ENCODE measurements around the gene ZNF691. TPM values are rescaled to one million over a fixed set of nuclear protein-coding genes. Genes with fewer than 3 reads are reported as not detected.

Gene ZNF691
- total RNA-seq, 1 donor from 2014 or later: 9.3 TPM

- Histone ChIP-seq H3K36me3 (peaks cover 0 to 6% of the 10 kb centered on the region in 2 donors), H3K27ac (peak within 1 kb of the TSS; percentile 81), H3K27me3 (no peaks in the 10 kb centered on the region), H3K4me1 (peaks cover 27% of the 10 kb centered on the region), H3K9me3 (no peaks in the 10 kb centered on the region), H3K4me3 (peak within 1 kb of the TSS; percentile 56 to 79)
- no peak for DNase-seq (ENCODE audit: extremely low spot score in 2 of 2)
- intact Hi-C loops (cut with DNase I): no loop called here
- TF ChIP-seq POLR2AphosphoS5 (IDR thresholded peaks at IDR 0.05; ENCODE audit: insufficient read depth in 1 of 2, low read depth in 1 of 2) (peak in 1 of 2 donors; percentile 79), CTCF (IDR thresholded peaks at IDR 0.05) (no peak)
Observed at GRCh38 chr1:42816585-42817439, 29.6 kb upstream of the ZNF691 start, which contains the start of the genes ERMAP and SVBP. ERMAP (plus strand) TSS chr1:42817122; CDS start chr1:42830449, 13,327 bp downstream. SVBP (minus strand) TSS chr1:42817397; CDS start chr1:42816544, 853 bp downstream.

- intact Hi-C loops (cut with DNase I): no loop called here
- Histone ChIP-seq H3K27ac (peak overlapping the region; percentile 81), H3K36me3 (peaks cover 0 to 6% of the 10 kb centered on the region in 2 donors), H3K9me3 (no peaks in the 10 kb centered on the region), H3K27me3 (no peaks in the 10 kb centered on the region), H3K4me3 (peak overlapping the region; percentile 56 to 79), H3K4me1 (peaks cover 31% of the 10 kb centered on the region)
- DNase-seq (ENCODE audit: extremely low spot score in 2 of 2): no peak
- TF ChIP-seq POLR2AphosphoS5 (IDR thresholded peaks at IDR 0.05; ENCODE audit: insufficient read depth in 1 of 2, low read depth in 1 of 2) (no peak), CTCF (IDR thresholded peaks at IDR 0.05) (no peak), POLR2A (IDR thresholded peaks at IDR 0.05) (no peak)
Observed at GRCh38 chr1:42817440-42817767, 29.0 kb upstream of the ZNF691 start.

- DNase-seq (ENCODE audit: extremely low spot score in 2 of 2): no peak
- TF ChIP-seq POLR2AphosphoS5 (IDR thresholded peaks at IDR 0.05; ENCODE audit: insufficient read depth in 1 of 2, low read depth in 1 of 2) (no peak), POLR2A (IDR thresholded peaks at IDR 0.05) (no peak), CTCF (IDR thresholded peaks at IDR 0.05) (no peak)
- Histone ChIP-seq H3K27me3 (no peaks in the 10 kb centered on the region), H3K27ac (no peak overlapping the region), H3K9me3 (no peaks in the 10 kb centered on the region), H3K4me1 (peaks cover 35% of the 10 kb centered on the region), H3K36me3 (peaks cover 0 to 6% of the 10 kb centered on the region in 2 donors), H3K4me3 (peak overlapping the region; percentile 56 to 79)
- intact Hi-C loops (cut with DNase I): no loop called here
Observed at GRCh38 chr1:42817976-42818375, 28.4 kb upstream of the ZNF691 start.

GRCh38 chr1:42820813-42821212 lies 25.6 kb upstream of the ZNF691 start:
- H3K36me3 ChIP-seq: no peaks in the 10 kb centered on the region
- DNase-seq (ENCODE audit: extremely low spot score in 2 of 2): no peak
- no peak overlapping the region for H3K27ac ChIP-seq
- H3K4me3 ChIP-seq: no peak overlapping the region
- TF ChIP-seq CTCF (IDR thresholded peaks at IDR 0.05) (no peak), POLR2AphosphoS5 (IDR thresholded peaks at IDR 0.05; ENCODE audit: insufficient read depth in 1 of 2, low read depth in 1 of 2) (no peak), POLR2A (IDR thresholded peaks at IDR 0.05) (no peak)
- peaks cover 31% of the 10 kb centered on the region for H3K4me1 ChIP-seq
- intact Hi-C loops (cut with DNase I): no loop called here
- no peaks in the 10 kb centered on the region for H3K9me3 ChIP-seq
- H3K27me3 ChIP-seq: no peaks in the 10 kb centered on the region

GRCh38 chr1:42821690-42822089 lies 24.7 kb upstream of the ZNF691 start:
- no peak for TF ChIP-seq POLR2AphosphoS5 (IDR thresholded peaks at IDR 0.05; ENCODE audit: insufficient read depth in 1 of 2, low read depth in 1 of 2)
- TF ChIP-seq POLR2A (IDR thresholded peaks at IDR 0.05): no peak
- no peak for TF ChIP-seq CTCF (IDR thresholded peaks at IDR 0.05)
- intact Hi-C loops (cut with DNase I): no loop called here
- DNase-seq (ENCODE audit: extremely low spot score in 2 of 2): no peak

More at GRCh38 chr1:42821690-42822089, 24.7 kb upstream of the ZNF691 start:
- no peak overlapping the region for H3K4me3 ChIP-seq
- peaks cover 24% of the 10 kb centered on the region for H3K4me1 ChIP-seq
- no peaks in the 10 kb centered on the region for H3K9me3 ChIP-seq
- H3K27me3 ChIP-seq: no peaks in the 10 kb centered on the region
- H3K27ac ChIP-seq: no peak overlapping the region
- no peaks in the 10 kb centered on the region for H3K36me3 ChIP-seq
